SHP77 treated with DMSO at 0.1 percent for 48 hours (cell line): Measurements from ENCODE around the gene NAPEPLD.
"Not testable (repeated sequence)": the region's sequence is repeated elsewhere in the genome, so short reads cannot be mapped to it uniquely, and the experiment has no call there.

Experiments
- DNase-seq: peaks from one replicate; lab custom pipeline; 2025; lab: John Stamatoyannopoulos, UW

Gene NAPEPLD

GRCh38 chr7:103148994-103149807 is at the start of gene NAPEPLD:
TSS of gene NAPEPLD (minus strand) at chr7:103149099. CDS start at chr7:103128776, 20,323 bp downstream.
- peak; percentile 75 for DNase-seq

DNA sequence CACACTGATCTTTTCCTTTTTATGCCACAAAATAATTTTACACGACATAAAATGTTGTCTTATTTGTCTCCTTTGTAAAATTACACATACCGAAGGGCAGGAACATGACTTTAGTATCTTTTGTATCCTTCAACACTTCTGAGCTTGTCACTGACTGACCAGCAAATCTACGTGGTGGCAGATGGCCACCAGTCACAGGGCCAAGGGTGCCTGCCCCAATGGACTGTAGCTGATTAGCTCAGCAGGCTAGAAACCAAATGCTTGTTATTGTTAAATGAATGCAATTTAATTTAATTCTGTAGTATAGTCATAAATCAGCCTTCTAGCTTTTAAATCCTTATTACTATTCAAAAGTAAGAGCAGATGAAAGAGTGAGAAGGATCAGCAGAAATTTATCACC is 49.2 kb upstream of the NAPEPLD start:
- DNase-seq: not testable (repeated sequence)

- DNase-seq: not testable (repeated sequence)
These were observed 46.5 kb upstream of the NAPEPLD start for GRCh38 chr7:103195364-103195763.

DNA sequence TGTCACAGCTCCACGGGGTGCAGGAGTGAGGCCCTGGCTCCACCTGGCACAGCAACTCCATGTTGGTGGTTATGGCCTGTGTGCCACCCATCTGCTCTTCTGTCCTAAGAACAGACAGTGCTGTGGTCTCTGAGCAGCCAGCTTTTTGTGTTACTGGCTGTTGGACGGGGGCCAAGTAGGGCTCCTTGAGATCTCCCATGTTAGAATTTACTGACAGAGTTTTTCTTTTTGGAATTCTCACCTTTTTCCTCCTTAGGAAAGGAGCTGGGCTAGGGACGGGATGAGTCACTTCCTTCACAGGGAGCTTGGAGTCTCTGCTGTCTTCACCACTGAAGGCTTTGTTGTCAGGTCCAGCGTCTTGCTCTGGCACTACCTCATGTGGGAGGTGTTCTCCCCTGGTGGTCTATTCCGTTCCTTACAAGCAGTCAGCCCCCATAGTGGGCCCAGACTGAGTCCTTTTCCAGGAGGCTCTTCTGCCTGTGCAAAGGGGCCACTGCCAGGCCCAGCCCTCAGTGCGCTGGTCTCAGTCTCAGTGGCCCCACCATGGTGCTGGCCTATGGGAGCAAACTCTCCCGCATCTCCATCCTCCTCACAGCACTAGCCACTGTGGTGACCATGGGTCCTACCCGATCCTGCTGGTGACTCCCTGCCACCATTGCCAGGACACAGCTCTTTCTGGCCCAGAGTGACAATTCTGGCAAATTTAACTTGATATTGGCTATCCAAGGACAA is 23.7 kb upstream of the NAPEPLD start:
- DNase-seq: not testable (repeated sequence)

DNA sequence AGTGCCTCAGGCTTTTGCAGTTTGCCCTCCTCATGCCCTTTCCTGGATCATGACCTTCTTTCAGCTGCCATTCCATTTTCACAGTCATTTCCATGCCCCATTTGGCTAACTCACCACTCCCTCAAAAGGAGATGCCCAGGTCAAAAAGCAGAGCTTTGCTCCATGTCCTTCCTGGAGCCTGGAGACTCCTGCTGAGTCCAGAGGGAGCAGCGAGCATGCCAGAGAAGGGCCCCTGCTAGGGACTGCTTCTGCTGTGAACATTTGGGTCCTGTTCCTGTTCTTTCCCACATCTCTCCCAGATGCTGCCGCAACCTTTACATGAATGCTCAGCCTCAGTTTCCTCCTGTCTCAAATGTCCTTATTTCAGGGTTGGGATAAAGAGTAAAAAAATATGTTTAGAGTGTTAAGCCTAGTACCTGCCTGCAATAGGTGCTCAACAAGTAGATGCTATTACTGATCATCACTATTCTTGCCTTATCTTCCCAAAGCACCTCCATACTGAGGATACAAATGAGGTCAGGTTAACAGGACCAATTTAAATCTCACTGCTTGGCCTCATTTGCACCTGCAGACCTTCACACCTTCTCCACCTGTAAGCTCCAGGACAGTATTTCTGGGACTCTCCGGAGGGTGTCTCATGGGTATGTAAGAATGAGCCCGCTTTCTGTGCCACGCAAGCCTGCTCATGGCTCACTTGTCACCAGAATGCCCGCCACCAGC is 23.0 kb upstream of the NAPEPLD start:
- not testable (repeated sequence) for DNase-seq

DNA sequence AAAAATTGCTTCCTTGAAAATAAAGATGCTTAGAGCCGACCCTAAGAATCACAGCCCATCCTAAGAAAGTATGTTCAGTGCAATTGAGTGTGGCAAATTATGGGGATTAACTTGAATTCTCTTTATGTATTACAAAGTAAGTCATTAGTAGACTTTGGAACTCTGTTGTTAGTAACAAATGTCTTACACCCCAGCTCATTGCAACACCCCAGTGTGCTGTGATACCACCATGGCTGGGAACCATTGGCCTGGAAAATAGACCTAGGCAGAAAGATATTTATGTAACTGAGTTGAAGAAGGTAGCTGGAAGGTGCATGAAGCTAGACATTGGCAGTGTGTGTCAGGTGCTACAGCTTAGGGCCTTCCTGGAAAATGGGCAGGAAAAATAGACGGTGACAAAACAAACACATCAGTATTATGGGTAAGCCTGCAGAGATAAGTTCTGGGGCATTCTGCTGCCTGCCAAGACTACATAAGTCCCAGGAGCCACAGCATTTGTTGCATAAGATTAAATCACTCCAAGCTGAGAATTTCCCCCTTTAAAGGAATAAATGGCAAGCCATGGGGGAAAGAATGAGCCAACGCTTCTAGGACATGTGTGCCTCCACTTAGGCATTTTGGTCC is 18.1 kb upstream of the NAPEPLD start:
- not testable (repeated sequence) for DNase-seq

GRCh38 chr7:103163087-103163825 is 14.4 kb upstream of the NAPEPLD start:
- DNase-seq: not testable (repeated sequence)

- DNase-seq: not testable (repeated sequence)
These were observed 13.7 kb upstream of the NAPEPLD start for GRCh38 chr7:103162641-103163040.

DNA sequence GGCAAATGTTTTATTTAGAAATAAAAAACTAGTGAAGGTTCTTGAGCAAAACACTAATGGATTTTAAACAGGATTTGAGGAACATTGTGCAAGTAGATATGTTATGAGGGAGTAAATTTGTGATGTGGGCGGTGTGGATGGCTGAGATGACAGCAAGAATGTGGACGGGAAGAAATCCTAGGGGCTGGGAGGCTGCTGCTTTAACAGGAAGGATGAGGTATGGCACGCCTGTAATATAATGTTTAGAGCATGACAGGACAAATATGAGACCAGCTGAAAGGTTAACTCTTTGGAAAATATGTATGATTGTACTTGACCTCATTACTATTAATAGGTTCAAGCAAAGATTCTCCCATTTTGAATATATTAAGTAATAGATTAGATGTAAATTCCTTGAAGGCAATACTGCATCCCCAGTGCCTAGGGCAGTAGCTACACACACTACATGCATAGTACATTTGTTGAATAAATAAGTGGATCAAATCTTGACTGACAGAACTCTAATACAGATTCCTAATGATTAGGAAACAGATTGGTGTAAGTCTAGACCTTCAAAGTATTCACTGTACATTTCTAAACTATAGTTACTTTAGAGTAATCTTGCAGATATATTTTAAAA is 13.2 kb upstream of the NAPEPLD start:
- not testable (repeated sequence) for DNase-seq

- not testable (repeated sequence) for DNase-seq
These were observed 10.2 kb upstream of the NAPEPLD start for GRCh38 chr7:103159072-103159471.

GRCh38 chr7:103155331-103156024 is 6.6 kb upstream of the NAPEPLD start:
- not testable (repeated sequence) for DNase-seq

GRCh38 chr7:103154042-103154441 is 5.1 kb upstream of the NAPEPLD start:
- no peak for DNase-seq

DNA sequence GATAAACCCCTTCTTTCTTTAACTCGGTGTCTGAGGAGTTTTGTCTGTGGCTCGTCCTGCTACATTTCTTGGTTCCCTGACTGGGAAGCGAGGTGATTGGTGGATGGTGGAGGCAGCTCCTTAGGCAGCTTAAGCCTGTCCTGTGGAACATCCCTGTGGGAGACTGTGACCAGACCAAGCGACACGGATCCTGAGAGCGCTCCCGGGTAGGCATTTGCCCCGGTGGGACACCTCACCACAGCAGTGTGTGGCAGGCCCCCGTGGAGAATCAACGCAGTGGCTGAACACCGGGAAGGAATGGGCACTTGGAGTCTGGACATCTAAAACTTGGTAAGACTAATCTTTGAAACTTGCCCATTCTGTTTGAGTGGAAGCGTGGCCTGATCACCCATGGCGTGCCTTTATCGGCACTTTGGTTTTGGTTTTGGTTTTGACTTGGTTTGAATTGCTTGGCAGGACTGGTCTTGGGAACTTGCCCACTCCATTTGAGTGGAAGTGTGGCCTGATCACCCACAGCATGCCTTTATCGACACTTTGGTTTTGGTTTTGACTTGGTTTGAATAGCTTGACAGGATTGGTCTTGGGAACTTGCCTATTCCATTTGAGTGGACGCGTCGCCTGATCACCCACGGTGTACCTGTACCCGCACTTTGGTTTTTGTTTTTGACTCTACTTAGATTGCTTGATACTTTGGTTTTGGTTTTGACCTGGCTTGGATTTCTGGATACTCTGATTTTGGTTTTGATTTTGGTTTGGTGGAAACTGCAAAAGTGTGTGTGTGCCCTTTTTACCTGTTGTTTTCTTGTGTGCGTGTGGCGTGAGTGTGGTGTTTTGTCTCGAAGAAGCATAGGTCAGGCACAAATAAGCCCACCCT is 4.1 kb upstream of the NAPEPLD start:
- DNase-seq: not testable (repeated sequence)

GRCh38 chr7:103151993-103152676 is 3.2 kb upstream of the NAPEPLD start:
- DNase-seq: not testable (repeated sequence)

GRCh38 chr7:103150192-103150591 is 1.3 kb upstream of the NAPEPLD start:
- no peak for DNase-seq

DNA sequence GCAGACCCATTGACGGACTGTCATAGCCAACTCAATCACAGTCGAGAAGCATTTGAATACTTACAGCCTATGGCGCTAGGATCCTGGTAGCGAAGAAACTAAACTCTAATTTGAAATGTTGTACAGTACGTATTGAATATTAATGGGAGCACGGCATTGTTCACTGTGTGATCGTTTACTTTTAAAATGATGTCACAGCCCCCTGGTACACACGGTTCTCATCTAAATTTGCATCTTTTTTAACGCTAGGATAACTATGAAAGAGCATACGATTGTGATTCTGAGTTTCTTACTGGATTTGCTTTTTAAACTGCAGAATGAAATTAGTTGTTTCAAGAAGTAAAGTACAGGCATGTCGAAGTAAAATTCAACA is 895 bp upstream of the NAPEPLD start:
- no peak for DNase-seq

DNA sequence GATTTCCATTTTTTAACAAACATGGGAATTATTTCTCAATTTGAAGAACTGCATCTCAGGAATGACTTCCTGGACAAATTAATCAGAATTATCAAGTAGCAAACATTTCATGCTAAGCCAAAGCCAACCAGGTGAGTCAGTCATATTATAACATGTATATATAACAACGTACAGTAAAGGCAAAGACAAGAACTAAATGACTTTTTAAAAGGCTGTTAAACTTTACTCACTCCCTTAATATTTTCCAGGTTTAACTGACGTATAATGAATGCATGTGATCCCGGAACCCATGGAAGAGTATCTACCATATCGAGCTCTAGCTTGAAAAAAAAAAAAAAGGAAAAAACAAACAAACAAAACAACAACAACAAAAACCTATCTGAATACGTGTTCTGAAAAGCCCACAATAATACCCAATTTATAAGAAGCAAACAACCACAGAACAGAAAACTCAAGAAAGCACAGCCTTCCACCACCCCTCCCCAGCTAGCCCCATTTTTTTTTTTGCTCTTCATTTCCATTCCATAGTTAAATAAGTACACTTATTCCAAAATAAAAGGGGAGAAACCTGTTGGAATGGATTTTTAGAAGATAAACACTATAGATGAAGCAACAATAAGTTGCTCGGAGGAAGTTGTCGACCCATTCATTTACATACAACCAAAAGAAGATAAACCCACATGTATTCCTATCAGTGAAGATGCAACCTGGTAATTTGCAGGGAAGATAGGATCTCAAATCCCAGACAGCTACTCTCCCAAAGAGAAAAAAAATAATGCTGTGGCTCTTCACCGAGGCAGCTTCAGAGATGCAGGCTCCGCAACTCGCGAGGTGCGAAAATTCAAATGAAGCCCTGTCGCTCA is 537 bp downstream of the NAPEPLD start:
- no peak for DNase-seq

DNA sequence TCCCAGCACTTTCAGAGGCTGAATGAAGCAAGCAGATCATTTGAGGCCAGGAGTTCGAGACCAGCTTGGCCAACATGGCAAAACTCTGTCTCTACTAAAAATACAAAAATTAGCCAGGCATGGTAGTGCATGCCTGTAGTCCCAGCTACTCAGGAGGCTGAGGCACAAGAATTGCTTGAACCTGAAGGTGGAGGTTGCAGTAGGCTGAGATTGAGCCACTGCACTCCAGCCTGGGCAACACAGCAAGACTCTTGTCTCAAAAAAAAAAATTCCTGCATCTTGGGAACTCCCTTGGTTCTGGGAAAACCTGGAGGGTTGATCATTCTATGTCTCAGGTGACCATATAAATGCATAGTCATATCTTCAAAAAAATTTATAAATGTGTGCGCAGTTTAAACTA is 4.1 kb downstream of the NAPEPLD start:
- DNase-seq: not testable (repeated sequence)
